ENCODE results near the gene WDR43.

Gene WDR43

GRCh38 chr2:28949617-28950305 lies 55.3 kb downstream of the WDR43 start:
- TF ChIP-seq POLR2A (IDR thresholded peaks at IDR 0.05; ENCODE audit: extremely low read depth, insufficient read length) (no peak), MAX (IDR thresholded peaks at IDR 0.05; ENCODE audit: low read depth, low read length) (no peak), MYC (IDR thresholded peaks at IDR 0.05; ENCODE audit: low read depth, low read length) (no peak), CTCF (IDR thresholded peaks at IDR 0.05; ENCODE audit: low read depth, low read length) (no peak)
- no peak overlapping the region for H3K4me3 ChIP-seq (ENCODE audit: low read depth, low read length)
- peak; percentile 50 for DNase-seq (ENCODE audit: low read depth)

GRCh38 chr2:28950941-28951630 lies 56.6 kb downstream of the WDR43 start:
- TF ChIP-seq CTCF (IDR thresholded peaks at IDR 0.05; ENCODE audit: low read depth, low read length) (no peak), POLR2A (IDR thresholded peaks at IDR 0.05; ENCODE audit: extremely low read depth, insufficient read length) (no peak), MYC (IDR thresholded peaks at IDR 0.05; ENCODE audit: low read depth, low read length) (no peak), MAX (IDR thresholded peaks at IDR 0.05; ENCODE audit: low read depth, low read length) (no peak)
- H3K4me3 ChIP-seq (ENCODE audit: low read depth, low read length) = no peak overlapping the region
- DNase-seq (ENCODE audit: low read depth) = no peak

GRCh38 chr2:28951910-28952835 lies 57.7 kb downstream of the WDR43 start:
- peak overlapping the region; percentile 25 for H3K4me3 ChIP-seq (ENCODE audit: low read depth, low read length)
- DNase-seq (ENCODE audit: low read depth) = peak; percentile 90
- TF ChIP-seq POLR2A (IDR thresholded peaks at IDR 0.05; ENCODE audit: extremely low read depth, insufficient read length) = no peak

- TF ChIP-seq CTCF (IDR thresholded peaks at IDR 0.05; ENCODE audit: low read depth, low read length) (peak; percentile 27), MYC (IDR thresholded peaks at IDR 0.05; ENCODE audit: low read depth, low read length) (no peak; the same call in 1 of the 2 replicates), MAX (IDR thresholded peaks at IDR 0.05; ENCODE audit: low read depth, low read length) (peak; percentile 59), POLR2A (IDR thresholded peaks at IDR 0.05; ENCODE audit: extremely low read depth, insufficient read length) (no peak)
- peak overlapping the region; percentile 25 for H3K4me3 ChIP-seq (ENCODE audit: low read depth, low read length)
- peak; percentile 83 for DNase-seq (ENCODE audit: low read depth)
These were observed 58.4 kb downstream of the WDR43 start for GRCh38 chr2:28952836-28953211.

- no peak overlapping the region for H3K4me3 ChIP-seq (ENCODE audit: low read depth, low read length)
- DNase-seq (ENCODE audit: low read depth) = no peak
- no peak for TF ChIP-seq CTCF (IDR thresholded peaks at IDR 0.05; ENCODE audit: low read depth, low read length)
- TF ChIP-seq POLR2A (IDR thresholded peaks at IDR 0.05; ENCODE audit: extremely low read depth, insufficient read length) = no peak
- TF ChIP-seq MYC (IDR thresholded peaks at IDR 0.05; ENCODE audit: low read depth, low read length) = no peak
- TF ChIP-seq MAX (IDR thresholded peaks at IDR 0.05; ENCODE audit: low read depth, low read length) = no peak
These were observed 61.0 kb downstream of the WDR43 start for GRCh38 chr2:28955467-28955866.

Data from NB4 (cell line).